B cell (primary cell): ENCODE data around the gene CACNA2D4.

Source experiments
- EZH2 ChIP-seq: IDR thresholded peaks from 2 replicates; pipeline ENCODE4 v1.6.1; 2012; ENCODE audit warnings: borderline replicate concordance, low read depth, mild to moderate bottlenecking, moderate library complexity, low read length; ENCODE audit not compliant: insufficient read depth, poor library complexity, severe bottlenecking
- TF ChIP-seq, protein P1 (sequence below): fragments of 200-600 bp; IDR thresholded peaks from one replicate; pipeline ENCODE4 v1.8.0; 2022; ENCODE audit warnings: antibody characterized with exemption, mild to moderate bottlenecking

GRCh38 chr12:1747609-1748008 is 170.8 kb downstream of the CACNA2D4 start:
- TF ChIP-seq, protein P1, sequence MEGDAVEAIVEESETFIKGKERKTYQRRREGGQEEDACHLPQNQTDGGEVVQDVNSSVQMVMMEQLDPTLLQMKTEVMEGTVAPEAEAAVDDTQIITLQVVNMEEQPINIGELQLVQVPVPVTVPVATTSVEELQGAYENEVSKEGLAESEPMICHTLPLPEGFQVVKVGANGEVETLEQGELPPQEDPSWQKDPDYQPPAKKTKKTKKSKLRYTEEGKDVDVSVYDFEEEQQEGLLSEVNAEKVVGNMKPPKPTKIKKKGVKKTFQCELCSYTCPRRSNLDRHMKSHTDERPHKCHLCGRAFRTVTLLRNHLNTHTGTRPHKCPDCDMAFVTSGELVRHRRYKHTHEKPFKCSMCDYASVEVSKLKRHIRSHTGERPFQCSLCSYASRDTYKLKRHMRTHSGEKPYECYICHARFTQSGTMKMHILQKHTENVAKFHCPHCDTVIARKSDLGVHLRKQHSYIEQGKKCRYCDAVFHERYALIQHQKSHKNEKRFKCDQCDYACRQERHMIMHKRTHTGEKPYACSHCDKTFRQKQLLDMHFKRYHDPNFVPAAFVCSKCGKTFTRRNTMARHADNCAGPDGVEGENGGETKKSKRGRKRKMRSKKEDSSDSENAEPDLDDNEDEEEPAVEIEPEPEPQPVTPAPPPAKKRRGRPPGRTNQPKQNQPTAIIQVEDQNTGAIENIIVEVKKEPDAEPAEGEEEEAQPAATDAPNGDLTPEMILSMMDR, result no peak
- TF ChIP-seq EZH2, result no peak
